ENCODE results near the gene PLEKHH2. TPM values are rescaled to one million over a fixed set of nuclear protein-coding genes. Genes with fewer than 3 reads are reported as not detected.
"Not testable (repeated sequence)": the region's sequence is repeated elsewhere in the genome, so short reads cannot be mapped to it uniquely, and the experiment has no call there.

The PLEKHH2 gene
- total RNA-seq (2012; rRNA removed) = 3.0 and 4.2 TPM in 2 replicates

GRCh38 chr2:43637030-43637803, at the start of gene PLEKHH2:
Gene PLEKHH2 (plus strand): TSS chr2:43637260. CDS start chr2:43644674, 7,414 bp downstream.
- peaks cover 17% of the 10 kb centered on the region for H3K4me1 ChIP-seq (ENCODE audit: control insufficient read depth, insufficient read depth, low read length)
- peak within 1 kb of the TSS; percentile 70 for H3K9ac ChIP-seq (ENCODE audit: low read depth, low read length)
- H3K36me3 ChIP-seq (ENCODE audit: insufficient read depth, low read length) = no peaks in the 10 kb centered on the region
- H3K4me3 ChIP-seq (ENCODE audit: low read length) = peak within 1 kb of the TSS; percentile 82
- peak within 1 kb of the TSS; percentile 81 for H3K4me2 ChIP-seq (ENCODE audit: low read length)
- peaks cover 18% of the 10 kb centered on the region for H3K27me3 ChIP-seq (ENCODE audit: control insufficient read depth, insufficient read depth, low read length)
- no peaks in the 10 kb centered on the region for H3K9me3 ChIP-seq (replicated peaks; ENCODE audit: low read length)

- Histone ChIP-seq H3K4me2 (ENCODE audit: low read length) (peak overlapping the region; percentile 69), H3K4me3 (ENCODE audit: low read length) (peak overlapping the region; percentile 2), H3K9me3 (replicated peaks; ENCODE audit: low read length) (no peaks in the 10 kb centered on the region), H3K4me1 (ENCODE audit: control insufficient read depth, insufficient read depth, low read length) (peaks cover 34% of the 10 kb centered on the region), H3K27me3 (ENCODE audit: control insufficient read depth, insufficient read depth, low read length) (no peaks in the 10 kb centered on the region), H3K9ac (ENCODE audit: low read depth, low read length) (peak overlapping the region; percentile 22), H3K36me3 (ENCODE audit: insufficient read depth, low read length) (peaks cover 27% of the 10 kb centered on the region)
Observed at GRCh38 chr2:43592443-43592842, 44.6 kb upstream of the PLEKHH2 start.

GRCh38 chr2:43593254-43593653, 43.8 kb upstream of the PLEKHH2 start:
- peak overlapping the region; percentile 2 for H3K4me3 ChIP-seq (ENCODE audit: low read length)
- no peaks in the 10 kb centered on the region for H3K27me3 ChIP-seq (ENCODE audit: control insufficient read depth, insufficient read depth, low read length)
- peaks cover 34% of the 10 kb centered on the region for H3K4me1 ChIP-seq (ENCODE audit: control insufficient read depth, insufficient read depth, low read length)
- H3K36me3 ChIP-seq (ENCODE audit: insufficient read depth, low read length) = peaks cover 22% of the 10 kb centered on the region
- peak overlapping the region; percentile 69 for H3K4me2 ChIP-seq (ENCODE audit: low read length)
- no peaks in the 10 kb centered on the region for H3K9me3 ChIP-seq (replicated peaks; ENCODE audit: low read length)
- H3K9ac ChIP-seq (ENCODE audit: low read depth, low read length) = peak overlapping the region; percentile 22

GRCh38 chr2:43594875-43595274, 42.2 kb upstream of the PLEKHH2 start:
- Histone ChIP-seq H3K27me3 (ENCODE audit: control insufficient read depth, insufficient read depth, low read length) (no peaks in the 10 kb centered on the region), H3K9ac (ENCODE audit: low read depth, low read length) (peak overlapping the region; percentile 88), H3K4me3 (ENCODE audit: low read length) (peak overlapping the region; percentile 83), H3K4me2 (ENCODE audit: low read length) (peak overlapping the region; percentile 92), H3K9me3 (replicated peaks; ENCODE audit: low read length) (no peaks in the 10 kb centered on the region), H3K36me3 (ENCODE audit: insufficient read depth, low read length) (peaks cover 9% of the 10 kb centered on the region), H3K4me1 (ENCODE audit: control insufficient read depth, insufficient read depth, low read length) (peaks cover 34% of the 10 kb centered on the region)

- Histone ChIP-seq H3K4me1 (ENCODE audit: control insufficient read depth, insufficient read depth, low read length) (peaks cover 34% of the 10 kb centered on the region), H3K9ac (ENCODE audit: low read depth, low read length) (peak within 1 kb of the TSS; percentile 88), H3K27me3 (ENCODE audit: control insufficient read depth, insufficient read depth, low read length) (no peaks in the 10 kb centered on the region), H3K9me3 (replicated peaks; ENCODE audit: low read length) (no peaks in the 10 kb centered on the region), H3K4me2 (ENCODE audit: low read length) (peak within 1 kb of the TSS; percentile 92), H3K36me3 (ENCODE audit: insufficient read depth, low read length) (peaks cover 1% of the 10 kb centered on the region), H3K4me3 (ENCODE audit: low read length) (peak within 1 kb of the TSS; percentile 83)
Observed at GRCh38 chr2:43595603-43596412, 41.3 kb upstream of the PLEKHH2 start, which contains the start of gene THADA. Gene THADA (minus strand): TSS chr2:43596038. CDS start chr2:43592392, 3,646 bp downstream.

GRCh38 chr2:43600596-43600995, 36.5 kb upstream of the PLEKHH2 start:
- not testable (repeated sequence) for H3K9me3 ChIP-seq (replicated peaks; ENCODE audit: low read length); H3K4me2 ChIP-seq (ENCODE audit: low read length); H3K4me3 ChIP-seq (ENCODE audit: low read length); H3K27me3 ChIP-seq (ENCODE audit: control insufficient read depth, insufficient read depth, low read length); H3K36me3 ChIP-seq (ENCODE audit: insufficient read depth, low read length); H3K4me1 ChIP-seq (ENCODE audit: control insufficient read depth, insufficient read depth, low read length); H3K9ac ChIP-seq (ENCODE audit: low read depth, low read length)

- Histone ChIP-seq H3K9ac (ENCODE audit: low read depth, low read length) (no peak overlapping the region), H3K4me2 (ENCODE audit: low read length) (no peak overlapping the region), H3K4me1 (ENCODE audit: control insufficient read depth, insufficient read depth, low read length) (no peaks in the 10 kb centered on the region), H3K4me3 (ENCODE audit: low read length) (no peak overlapping the region), H3K9me3 (replicated peaks; ENCODE audit: low read length) (no peaks in the 10 kb centered on the region), H3K36me3 (ENCODE audit: insufficient read depth, low read length) (no peaks in the 10 kb centered on the region), H3K27me3 (ENCODE audit: control insufficient read depth, insufficient read depth, low read length) (no peaks in the 10 kb centered on the region)
Observed at GRCh38 chr2:43604674-43605073, 32.4 kb upstream of the PLEKHH2 start.

- no peaks in the 10 kb centered on the region for H3K4me1 ChIP-seq (ENCODE audit: control insufficient read depth, insufficient read depth, low read length)
- no peaks in the 10 kb centered on the region for H3K27me3 ChIP-seq (ENCODE audit: control insufficient read depth, insufficient read depth, low read length)
- H3K4me2 ChIP-seq (ENCODE audit: low read length) = no peak overlapping the region
- H3K36me3 ChIP-seq (ENCODE audit: insufficient read depth, low read length) = no peaks in the 10 kb centered on the region
- H3K4me3 ChIP-seq (ENCODE audit: low read length) = no peak overlapping the region
- no peak overlapping the region for H3K9ac ChIP-seq (ENCODE audit: low read depth, low read length)
- no peaks in the 10 kb centered on the region for H3K9me3 ChIP-seq (replicated peaks; ENCODE audit: low read length)
Observed at GRCh38 chr2:43605079-43605655, 31.9 kb upstream of the PLEKHH2 start.

- Histone ChIP-seq H3K36me3 (ENCODE audit: insufficient read depth, low read length) (no peaks in the 10 kb centered on the region), H3K4me2 (ENCODE audit: low read length) (no peak overlapping the region), H3K27me3 (ENCODE audit: control insufficient read depth, insufficient read depth, low read length) (no peaks in the 10 kb centered on the region), H3K4me3 (ENCODE audit: low read length) (no peak overlapping the region), H3K9me3 (replicated peaks; ENCODE audit: low read length) (no peaks in the 10 kb centered on the region), H3K4me1 (ENCODE audit: control insufficient read depth, insufficient read depth, low read length) (no peaks in the 10 kb centered on the region), H3K9ac (ENCODE audit: low read depth, low read length) (no peak overlapping the region)
Observed at GRCh38 chr2:43605851-43606250, 31.2 kb upstream of the PLEKHH2 start.

- Histone ChIP-seq H3K36me3 (ENCODE audit: insufficient read depth, low read length) (no peaks in the 10 kb centered on the region), H3K9ac (ENCODE audit: low read depth, low read length) (no peak overlapping the region), H3K4me1 (ENCODE audit: control insufficient read depth, insufficient read depth, low read length) (no peaks in the 10 kb centered on the region), H3K9me3 (replicated peaks; ENCODE audit: low read length) (no peaks in the 10 kb centered on the region), H3K4me2 (ENCODE audit: low read length) (no peak overlapping the region), H3K4me3 (ENCODE audit: low read length) (no peak overlapping the region), H3K27me3 (ENCODE audit: control insufficient read depth, insufficient read depth, low read length) (no peaks in the 10 kb centered on the region)
Observed at GRCh38 chr2:43609290-43609918, 27.7 kb upstream of the PLEKHH2 start.

GRCh38 chr2:43610361-43610760, 26.7 kb upstream of the PLEKHH2 start:
- Histone ChIP-seq H3K9ac (ENCODE audit: low read depth, low read length) (no peak overlapping the region), H3K4me3 (ENCODE audit: low read length) (no peak overlapping the region), H3K4me1 (ENCODE audit: control insufficient read depth, insufficient read depth, low read length) (no peaks in the 10 kb centered on the region), H3K27me3 (ENCODE audit: control insufficient read depth, insufficient read depth, low read length) (no peaks in the 10 kb centered on the region), H3K9me3 (replicated peaks; ENCODE audit: low read length) (no peaks in the 10 kb centered on the region), H3K36me3 (ENCODE audit: insufficient read depth, low read length) (no peaks in the 10 kb centered on the region), H3K4me2 (ENCODE audit: low read length) (no peak overlapping the region)

All from skeletal muscle satellite cell (primary cell).